ENCODE results near the gene ZNF521. TPM values are rescaled to one million over a fixed set of nuclear protein-coding genes. Genes with fewer than 3 reads are reported as not detected.

Gene ZNF521
- total and polyA plus RNA-seq, 2 of the 13 experiments (the other 11 are each of a cell fraction or from before 2014, with no cell fraction given) = 0.02 TPM; not detected in 1

DNA sequence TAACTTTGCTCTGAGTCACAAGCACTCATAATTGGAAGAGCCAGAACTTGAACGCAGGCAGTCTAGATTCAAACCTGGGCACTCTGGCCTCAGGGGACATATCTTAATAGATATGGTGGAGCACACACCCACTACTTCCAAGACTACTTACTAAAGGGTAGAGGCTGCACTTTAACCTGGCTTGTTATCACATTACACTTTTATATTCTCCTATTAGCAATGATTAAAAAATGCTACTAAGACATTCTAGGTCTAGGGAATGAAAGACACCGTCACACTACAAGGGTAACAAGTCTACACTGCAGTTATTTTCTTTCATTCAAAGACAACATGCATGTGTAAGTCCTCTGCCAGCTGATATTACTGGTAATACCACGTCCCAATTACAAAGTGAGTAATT, 258.8 kb downstream of the ZNF521 start (continued):
- no peak for TF ChIP-seq ZNF512B (CRISPR knock-in tag; IDR thresholded peaks at IDR 0.05; ENCODE audit: borderline replicate concordance)

- in situ Hi-C loops (cut with HindIII; ENCODE audit: extremely low pct_ligation_motif_present, low pct_unique_long_range_greater_than_20kb) = no loop called here
- 84% methylated on average over 6 of the region's 6 CpGs for WGBS (ENCODE audit: low lambda C conversion rate)
- H3K9ac ChIP-seq (ENCODE audit: insufficient read depth, low read depth, low read length) = no peak overlapping the region
- no TSS peak for BruUV-seq (replicated peaks)
- TF ChIP-seq, protein P1, sequence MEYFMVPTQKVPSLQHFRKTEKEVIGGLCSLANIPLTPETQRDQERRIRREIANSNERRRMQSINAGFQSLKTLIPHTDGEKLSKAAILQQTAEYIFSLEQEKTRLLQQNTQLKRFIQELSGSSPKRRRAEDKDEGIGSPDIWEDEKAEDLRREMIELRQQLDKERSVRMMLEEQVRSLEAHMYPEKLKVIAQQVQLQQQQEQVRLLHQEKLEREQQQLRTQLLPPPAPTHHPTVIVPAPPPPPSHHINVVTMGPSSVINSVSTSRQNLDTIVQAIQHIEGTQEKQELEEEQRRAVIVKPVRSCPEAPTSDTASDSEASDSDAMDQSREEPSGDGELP (IDR thresholded peaks at IDR 0.05; ENCODE audit: borderline replicate concordance, low read depth) = no peak
- TF ChIP-seq HIVEP1 (CRISPR knock-in tag; IDR thresholded peaks at IDR 0.05) = no peak
- H3K4me2 ChIP-seq (ENCODE audit: low read depth, low read length) = no peak overlapping the region
- no peak overlapping the region for H3K27ac ChIP-seq (ENCODE audit: extremely low read length, insufficient read depth, low read length)
- ChIA-PET CTCF (ENCODE audit: low intra/inter-chr PET ratio, low total read pairs) (no interaction called here), POLR2A (no interaction called here)
- no peaks in the 10 kb centered on the region for H3K27me3 ChIP-seq (ENCODE audit: control insufficient read depth in 1 of 2, insufficient read depth in 2 of 2, low read length in 2 of 2)
- H3K79me2 ChIP-seq (ENCODE audit: insufficient read depth, low read length) = no peaks in the 10 kb centered on the region
- no peak overlapping the region for H3K4me3 ChIP-seq (replicated peaks in 1 of 3; ENCODE audit: insufficient read depth in 1 of 3, low read depth in 2 of 3, low read length in 3 of 3)
- no peak for DNase-seq (ENCODE audit: low spot score)
- no peak for ATAC-seq
- no peak for FAIRE-seq
- no peaks in the 10 kb centered on the region for H3K4me1 ChIP-seq (ENCODE audit: insufficient read depth, low read length)
- no peaks in the 10 kb centered on the region for H3K36me3 ChIP-seq (replicated peaks in 1 of 2; ENCODE audit: control insufficient read depth in 1 of 2, insufficient read depth in 2 of 2, low read length in 2 of 2)
- no peak overlapping the region for H2AFZ ChIP-seq (ENCODE audit: low read length)
- H3K9me3 ChIP-seq (ENCODE audit: low read length) = no peaks in the 10 kb centered on the region
- intact Hi-C loops (cut with micrococcal nuclease; ENCODE audit: unreplicated experiment) = no loop called here
- H4K20me1 ChIP-seq (ENCODE audit: insufficient read depth, low read length) = no peaks in the 10 kb centered on the region
These were observed 262.5 kb downstream of the ZNF521 start for GRCh38 chr18:25089470-25089869.
